K562 (cell line): ENCODE data around the gene VWA5B1. TPM values are rescaled to one million over a fixed set of nuclear protein-coding genes. Genes with fewer than 3 reads are reported as not detected.

Experiments used
- ATAC-seq: fragments of 200-7000 bp; cut with Tn5 transposase; 3 replicates; pipeline ENCODE4 v1.9.1; 2020; ENCODE audit warnings: moderate library complexity
- BruUV-seq: library from RNA; stranded (reverse); fragments of 400-500 nt; replicated peaks from 2 replicates; lab custom pipeline; 2021; lab: Mats Ljungman, UMichigan
- CTCF ChIA-PET: fragments of 300-600 bp; formaldehyde crosslinking; extraction: SDS; loops from one replicate; lab custom pipeline; 2021; ENCODE audit warnings: low intra/inter-chr PET ratio; lab: Yijun Ruan, JAX
- POLR2A ChIA-PET: fragments of 300-600, 350-650 bp; sonication (Branson Sonifier 250); formaldehyde crosslinking; extraction: SDS; loops from one replicate; lab custom pipeline; 2021; ENCODE audit warnings: antibody characterized with exemption, inconsistent platforms; lab: Yijun Ruan, JAX
- DNase-seq, 4 experiments: peaks; one replicate each; pipeline versions ENCODE4 v3.0.0 to v3.0.0-alpha.2; 2011 to 2018; ENCODE audit warnings: low spot score in 3 of 4, mixed read lengths in 3 of 4; ENCODE audit errors: extremely low read depth in 1 of 4
- FAIRE-seq: peaks from 2 replicates; lab custom pipeline; 2011; peaks lifted over from hg19 to GRCh38; lab: Jason Lieb, UNC
- H2AFZ ChIP-seq: 2 replicates; pipeline ENCODE4 v1.6.0; 2011; ENCODE audit warnings: low read depth, low read length, control low read depth, inconsistent platforms
- H3K27ac ChIP-seq: fragments of 200-600 bp; 3 replicates; pipeline ENCODE4 v1.8.0; 2011; ENCODE audit warnings: low read depth, mild to moderate bottlenecking, control low read depth, inconsistent platforms, low read length, moderate library complexity, mixed read lengths; ENCODE audit errors: extremely low read depth
- H3K27me3 ChIP-seq, 2 experiments: fragments of 300-600 bp in 1 of 2; 2 replicates in 1 of 2; 3 replicates in 1 of 2; pipeline versions ENCODE4 v1.6.0 to v1.8.0; 2011; ENCODE audit warnings: inconsistent platforms in 2 of 2, low read length in 2 of 2, mild to moderate bottlenecking in 1 of 2, mixed read lengths in 1 of 2, moderate library complexity in 1 of 2; ENCODE audit not compliant: control insufficient read depth in 2 of 2, insufficient read depth in 2 of 2
- H3K36me3 ChIP-seq: fragments of 300-600 bp; 3 replicates; pipeline ENCODE4 v1.8.0; 2011; ENCODE audit warnings: mild to moderate bottlenecking, low read length, inconsistent platforms; ENCODE audit not compliant: control insufficient read depth, insufficient read depth
- H3K4me1 ChIP-seq, 2 experiments: fragments of 200-600 bp in 1 of 2; replicated peaks in 1 of 2; 2 replicates in 1 of 2; 3 replicates in 1 of 2; pipeline versions ENCODE4 v1.5.1 to v1.8.0; 2011; ENCODE audit warnings: inconsistent platforms in 2 of 2, low read length in 2 of 2, mild to moderate bottlenecking in 1 of 2, mixed read lengths in 1 of 2, moderate library complexity in 1 of 2; ENCODE audit not compliant: control insufficient read depth in 2 of 2, insufficient read depth in 2 of 2
- H3K4me2 ChIP-seq: 2 replicates; pipeline ENCODE4 v1.6.1; 2011; ENCODE audit warnings: low read length, control low read depth, inconsistent platforms, mixed read lengths; ENCODE audit not compliant: insufficient read depth
- H3K4me3 ChIP-seq: fragments of 200-600 bp; sonication (generic), shearing (Covaris generic); 2 replicates; pipeline ENCODE4 v1.5.1; 2016; ENCODE audit warnings: control low read depth, inconsistent platforms
- H3K79me2 ChIP-seq: fragments of 200-600 bp; 3 replicates; pipeline ENCODE4 v1.8.0; 2011; ENCODE audit warnings: low read length, inconsistent platforms; ENCODE audit not compliant: control insufficient read depth, insufficient read depth
- H3K9ac ChIP-seq, 2 experiments: 2 replicates each; pipeline versions ENCODE4 v1.6.0 to v1.6.1; 2011; ENCODE audit warnings: low read depth in 2 of 2, low read length in 2 of 2, control low read depth in 1 of 2, inconsistent platforms in 1 of 2, mild to moderate bottlenecking in 1 of 2, mixed read lengths in 1 of 2; ENCODE audit not compliant: insufficient read depth in 1 of 2
- H3K9me1 ChIP-seq: one replicate; pipeline ENCODE4 v1.6.0; 2011; ENCODE audit warnings: inconsistent platforms, mild to moderate bottlenecking, low read length, moderate library complexity; ENCODE audit not compliant: control insufficient read depth, insufficient read depth
- H3K9me3 ChIP-seq: replicated peaks from 2 replicates; pipeline ENCODE4 v1.5.1; 2011; ENCODE audit warnings: low read depth, low read length, inconsistent platforms; ENCODE audit not compliant: control insufficient read depth, insufficient read depth
- H4K20me1 ChIP-seq: replicated peaks from 2 replicates; pipeline ENCODE4 v1.6.1; 2011; ENCODE audit warnings: low read length, inconsistent platforms, mixed read lengths; ENCODE audit not compliant: control insufficient read depth, insufficient read depth
- CAMTA2 ChIP-seq: fragments of 250-450 bp; sonication (Bioruptor Pico); conservative IDR thresholded peaks from 2 replicates; pipeline ENCODE4 v1.5.1; 2022
- CSDE1 ChIP-seq, 2 experiments: fragments of 450-650 bp; IDR thresholded peaks; 2 replicates each; pipeline ENCODE4 v1.6.1; 2016; ENCODE audit warnings: mild to moderate bottlenecking in 1 of 2
- CTCF ChIP-seq, 3 experiments: IDR thresholded peaks in 2 of 3; conservative IDR thresholded peaks in 1 of 3; 2 replicates each; pipeline ENCODE4 v1.5.1; 2011 to 2012; ENCODE audit warnings: low read length in 3 of 3, mild to moderate bottlenecking in 3 of 3, control low read depth in 2 of 3, improper control_type of control experiment in 1 of 3, inconsistent platforms in 1 of 3, low read depth in 1 of 3, mixed read lengths in 1 of 3, moderate library complexity in 1 of 3; ENCODE audit not compliant: insufficient read depth in 2 of 3
- NCOR1 ChIP-seq: fragments of 450-650 bp; IDR thresholded peaks from 2 replicates; pipeline ENCODE4 v1.6.1; 2016; ENCODE audit warnings: mild to moderate bottlenecking, moderate library complexity
- ZNF395 ChIP-seq: fragments of 200-800 bp; sonication (Bioruptor generic); IDR thresholded peaks from 2 replicates; pipeline ENCODE4 v1.6.1; 2017; ENCODE audit warnings: missing genetic modification characterization, missing compliant biosample characterization
- ZNF408 ChIP-seq: fragments of 250-450 bp; sonication (Bioruptor Pico); IDR thresholded peaks from 2 replicates; pipeline ENCODE4 v1.4.0; 2020; ENCODE audit warnings: low read depth, mild to moderate bottlenecking, moderate library complexity
- ZNF507 ChIP-seq: conservative IDR thresholded peaks from 2 replicates; pipeline ENCODE4 v1.6.1; 2017; ENCODE audit warnings: missing genetic modification characterization, missing compliant biosample characterization
- ZSCAN32 ChIP-seq: fragments of 450-650 bp; formaldehyde crosslinking; IDR thresholded peaks from 2 replicates; pipeline ENCODE4 v1.4.0; 2020; ENCODE audit warnings: mild to moderate bottlenecking, moderate library complexity
- WGBS: fragments of 100-300 bp; shearing (Covaris generic); methylation state at CpG from one replicate; pipeline ENCODE4 v1.1.6; 2016; ENCODE audit warnings: low coverage, mixed read lengths; ENCODE audit not compliant: insufficient coverage; ENCODE audit errors: missing lambda C conversion rate; 5-methylcytosine and 5-hydroxymethylcytosine counted together
- in situ Hi-C: fragments of 300-500 bp; cut with MboI; formaldehyde crosslinking; loops from 4 replicates; pipeline ENCODE4 v1.15.0; 2018; ENCODE audit warnings: inconsistent platforms, mixed read lengths
- intact Hi-C: fragments of 100-400 bp; cut with micrococcal nuclease; formaldehyde crosslinking; loops from 2 replicates; pipeline ENCODE4 v1.14.2; 2022
- polyA plus RNA-seq, 8 experiments: library from polyadenylated mRNA; depleted of rRNA in 4 of 8; stranded (reverse) in 5 of 8; unstranded in 3 of 8; fragments of >200 nt; fragmentation: Nextera tagmentation in 2 of 8; fragmentation: Illumina TruSeq in 1 of 8; extraction: Ambion mirVana in 2 of 8; extraction: Trizol in 1 of 8; gene quantifications; 2 replicates each; pipeline versions ENCODE4 v1.2.1 to v1.2.3, GENCODE V29; 2011 to 2014; ENCODE audit warnings: inconsistent platforms in 1 of 8, missing spikeins in 1 of 8
- total RNA-seq, 7 experiments: library from RNA; depleted of rRNA in 6 of 7; stranded (reverse); fragments of >200 nt in 6 of 7; fragmentation: Illumina TruSeq in 2 of 7; extraction: Trizol in 2 of 7; gene quantifications; 2 replicates each; pipeline versions ENCODE4 v1.2.1 to v1.2.3, GENCODE V29; 2011 to 2021; ENCODE audit warnings: low replicate concordance in 1 of 7

Gene VWA5B1
- total and polyA plus RNA-seq, 9 of the 15 experiments (the other 6 are each of a cell fraction or from before 2014, with no cell fraction given) = not detected

- H3K4me1 ChIP-seq = peaks cover 0 to 2% of the 10 kb centered on the region in 2 experiments; a peak in 1 of 5 replicates
- FAIRE-seq (peak; percentile 63), ATAC-seq (0 out of 3 replicates have a peak, but pooled peaks have one; percentile 53), DNase-seq (peak in 1 of 4 experiments; percentile 26)
- 5% methylated on average over 14 of the region's 14 CpGs for whole genome bisulfite sequencing
- peaks cover 13 to 41% of the 10 kb centered on the region in 2 experiments; a peak in 4 of 5 replicates for H3K27me3 ChIP-seq
- H3K36me3 ChIP-seq = no peaks in the 10 kb centered on the region
- no peak overlapping the region for H3K9ac ChIP-seq
- H3K27ac ChIP-seq = no peak overlapping the region
- no peaks in the 10 kb centered on the region for H3K79me2 ChIP-seq
- in situ Hi-C loops = no loop called here
- H4K20me1 ChIP-seq = 0 out of 2 replicates have a peak, but pooled peaks cover 4% of the 10 kb centered on the region
- no peak overlapping the region for H3K4me2 ChIP-seq
- CTCF ChIA-PET = no interaction called here
- POLR2A ChIA-PET = interaction anchor here (0.6 kb wide), 1 partner anchor 122 kb away, joined by 3 read pairs; no protein-coding TSS in a partner anchor
- TF ChIP-seq ZNF507 (tag) = no peak
- TF ChIP-seq ZNF408 (CRISPR knock-in tag) = no peak
- no peak for TF ChIP-seq ZSCAN32 (CRISPR knock-in tag)
- TF ChIP-seq CSDE1 (IDR thresholded peaks at IDR 0.05) = no peak
- TF ChIP-seq CTCF (IDR thresholded peaks at IDR 0.05 in 2 of 3, conservative IDR thresholded peaks at IDR 0.05 in 1 of 3; ENCODE audit: insufficient read depth in 2 of 3, low read depth in 1 of 3, low read length in 3 of 3) = peak; percentile 33 to 60 (median 50); a peak in 5 of 6 replicates
- TF ChIP-seq NCOR1 = no peak
- no peak for TF ChIP-seq CAMTA2 (CRISPR knock-in tag)
- TF ChIP-seq ZNF395 = no peak
- intact Hi-C loops = no loop called here
- no peaks in the 10 kb centered on the region for H3K9me3 ChIP-seq
- no peak overlapping the region for H3K4me3 ChIP-seq
- H3K9me1 ChIP-seq = no peaks in the 10 kb centered on the region
- no TSS peak for BruUV-seq
- no peak overlapping the region for H2AFZ ChIP-seq
Measured at GRCh38 chr1:20329793-20330542, 39.3 kb downstream of the VWA5B1 start.
